Ishikawa (cell line): ENCODE results near the gene CNTN2.

Experiments used
- EGR1 ChIP-seq: IDR thresholded peaks from 2 replicates; pipeline ENCODE4 v1.6.1; 2012
- EP300 ChIP-seq: IDR thresholded peaks from 2 replicates; pipeline ENCODE4 v1.6.1; 2012; ENCODE audit warnings: borderline replicate concordance
- FOXM1 ChIP-seq: IDR thresholded peaks from 2 replicates; pipeline ENCODE4 v1.6.1; 2012; ENCODE audit warnings: low read depth, borderline replicate concordance
- TAF1 ChIP-seq: IDR thresholded peaks from 2 replicates; pipeline ENCODE4 v1.6.1; 2012; ENCODE audit warnings: low read depth, mild to moderate bottlenecking
- TEAD4 ChIP-seq: IDR thresholded peaks from 2 replicates; pipeline ENCODE4 v1.6.1; 2012
- YY1 ChIP-seq: IDR thresholded peaks from 2 replicates; pipeline ENCODE4 v1.6.1; 2012; ENCODE audit warnings: low read depth
- TF ChIP-seq, protein P1 (sequence below): IDR thresholded peaks from 2 replicates; pipeline ENCODE4 v1.6.1; 2012
- TF ChIP-seq, protein P2 (sequence below): IDR thresholded peaks from 2 replicates; pipeline ENCODE4 v1.6.1; 2012
- TF ChIP-seq, protein P3 (sequence below): IDR thresholded peaks from 2 replicates; pipeline ENCODE4 v1.6.1; 2012; ENCODE audit warnings: low read depth, mild to moderate bottlenecking

DNA sequence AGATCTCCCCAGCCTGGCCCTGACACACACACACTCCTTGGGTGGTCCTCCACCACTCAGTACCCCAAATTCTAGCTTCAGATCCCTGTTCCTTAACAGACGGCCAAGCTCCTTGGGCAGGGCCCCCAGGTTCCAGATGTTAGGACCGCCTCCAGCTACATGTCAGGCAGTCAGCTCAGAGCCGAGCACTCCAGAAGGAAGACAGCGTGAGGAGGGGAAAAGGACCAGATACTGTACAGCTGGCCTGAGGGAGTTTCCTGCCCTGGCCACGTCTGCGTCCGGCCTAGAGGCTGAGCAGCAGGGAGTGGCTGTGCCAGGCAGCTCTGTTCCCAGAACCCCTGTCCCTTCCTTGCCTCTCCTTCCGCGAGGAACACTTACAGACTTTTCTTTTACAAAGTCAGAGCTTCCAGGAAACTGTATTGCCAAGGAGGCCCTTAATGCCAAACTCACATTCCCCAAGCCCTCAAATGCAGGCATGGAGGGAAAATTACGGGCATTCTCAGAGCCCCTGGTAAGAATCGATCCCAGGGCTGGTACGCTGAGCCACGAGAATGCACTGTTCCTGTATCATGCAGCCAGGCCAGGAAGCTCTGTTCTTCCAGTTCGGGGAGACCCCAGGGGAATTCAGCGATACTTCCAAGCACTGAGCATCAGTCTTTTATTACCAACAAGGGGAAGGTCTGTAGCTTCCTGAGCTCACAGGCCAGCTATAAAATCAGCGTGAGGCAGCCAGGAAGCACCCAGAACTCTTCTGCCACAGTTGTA lies 45.2 kb upstream of the CNTN2 start:
- TF ChIP-seq YY1 (no peak), TAF1 (no peak), EP300 (no peak), FOXM1 (no peak), TEAD4 (no peak), EGR1 (no peak)
- TF ChIP-seq, protein P1, sequence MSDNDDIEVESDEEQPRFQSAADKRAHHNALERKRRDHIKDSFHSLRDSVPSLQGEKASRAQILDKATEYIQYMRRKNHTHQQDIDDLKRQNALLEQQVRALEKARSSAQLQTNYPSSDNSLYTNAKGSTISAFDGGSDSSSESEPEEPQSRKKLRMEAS: no peak
- TF ChIP-seq, protein P2, sequence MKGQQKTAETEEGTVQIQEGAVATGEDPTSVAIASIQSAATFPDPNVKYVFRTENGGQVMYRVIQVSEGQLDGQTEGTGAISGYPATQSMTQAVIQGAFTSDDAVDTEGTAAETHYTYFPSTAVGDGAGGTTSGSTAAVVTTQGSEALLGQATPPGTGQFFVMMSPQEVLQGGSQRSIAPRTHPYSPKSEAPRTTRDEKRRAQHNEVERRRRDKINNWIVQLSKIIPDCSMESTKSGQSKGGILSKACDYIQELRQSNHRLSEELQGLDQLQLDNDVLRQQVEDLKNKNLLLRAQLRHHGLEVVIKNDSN: no peak
- TF ChIP-seq, protein P3, sequence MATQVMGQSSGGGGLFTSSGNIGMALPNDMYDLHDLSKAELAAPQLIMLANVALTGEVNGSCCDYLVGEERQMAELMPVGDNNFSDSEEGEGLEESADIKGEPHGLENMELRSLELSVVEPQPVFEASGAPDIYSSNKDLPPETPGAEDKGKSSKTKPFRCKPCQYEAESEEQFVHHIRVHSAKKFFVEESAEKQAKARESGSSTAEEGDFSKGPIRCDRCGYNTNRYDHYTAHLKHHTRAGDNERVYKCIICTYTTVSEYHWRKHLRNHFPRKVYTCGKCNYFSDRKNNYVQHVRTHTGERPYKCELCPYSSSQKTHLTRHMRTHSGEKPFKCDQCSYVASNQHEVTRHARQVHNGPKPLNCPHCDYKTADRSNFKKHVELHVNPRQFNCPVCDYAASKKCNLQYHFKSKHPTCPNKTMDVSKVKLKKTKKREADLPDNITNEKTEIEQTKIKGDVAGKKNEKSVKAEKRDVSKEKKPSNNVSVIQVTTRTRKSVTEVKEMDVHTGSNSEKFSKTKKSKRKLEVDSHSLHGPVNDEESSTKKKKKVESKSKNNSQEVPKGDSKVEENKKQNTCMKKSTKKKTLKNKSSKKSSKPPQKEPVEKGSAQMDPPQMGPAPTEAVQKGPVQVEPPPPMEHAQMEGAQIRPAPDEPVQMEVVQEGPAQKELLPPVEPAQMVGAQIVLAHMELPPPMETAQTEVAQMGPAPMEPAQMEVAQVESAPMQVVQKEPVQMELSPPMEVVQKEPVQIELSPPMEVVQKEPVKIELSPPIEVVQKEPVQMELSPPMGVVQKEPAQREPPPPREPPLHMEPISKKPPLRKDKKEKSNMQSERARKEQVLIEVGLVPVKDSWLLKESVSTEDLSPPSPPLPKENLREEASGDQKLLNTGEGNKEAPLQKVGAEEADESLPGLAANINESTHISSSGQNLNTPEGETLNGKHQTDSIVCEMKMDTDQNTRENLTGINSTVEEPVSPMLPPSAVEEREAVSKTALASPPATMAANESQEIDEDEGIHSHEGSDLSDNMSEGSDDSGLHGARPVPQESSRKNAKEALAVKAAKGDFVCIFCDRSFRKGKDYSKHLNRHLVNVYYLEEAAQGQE: no peak
